H9 (cell line): ENCODE data around the gene DSCAM. TPM values are rescaled to one million over a fixed set of nuclear protein-coding genes. Genes with fewer than 3 reads are reported as not detected.

ENCODE experiments used
- DNase-seq: peaks from one replicate; pipeline ENCODE4 v3.0.0-alpha.2; 2017
- H2AFZ ChIP-seq: one replicate; pipeline ENCODE4 v1.6.1; 2013; ENCODE audit warnings: mild to moderate bottlenecking, low read length, control low read depth, moderate library complexity
- H2AK5ac ChIP-seq: 2 replicates; pipeline ENCODE4 v1.6.1; 2013; ENCODE audit warnings: low read length, control low read depth, mixed read lengths; ENCODE audit not compliant: insufficient read length
- H2BK120ac ChIP-seq: one replicate; pipeline ENCODE4 v1.6.1; 2013; ENCODE audit warnings: low read depth, mild to moderate bottlenecking, low read length, control low read depth, inconsistent platforms; ENCODE audit not compliant: poor library complexity, severe bottlenecking
- H2BK12ac ChIP-seq: 2 replicates; pipeline ENCODE4 v1.6.1; 2013; ENCODE audit warnings: low read length, control low read depth, mixed read lengths, low read depth; ENCODE audit not compliant: insufficient read length
- H2BK15ac ChIP-seq: 2 replicates; pipeline ENCODE4 v1.6.1; 2013; ENCODE audit warnings: low read depth, low read length, control low read depth
- H2BK20ac ChIP-seq: one replicate; pipeline ENCODE4 v1.6.1; 2013; ENCODE audit warnings: low read depth, mild to moderate bottlenecking, low read length, control low read depth, inconsistent platforms; ENCODE audit not compliant: poor library complexity, severe bottlenecking
- H2BK5ac ChIP-seq: 2 replicates; pipeline ENCODE4 v1.6.1; 2013; ENCODE audit warnings: low read length, control low read depth, mixed read lengths; ENCODE audit not compliant: insufficient read length
- H3K14ac ChIP-seq: 2 replicates; pipeline ENCODE4 v1.6.1; 2013; ENCODE audit warnings: low read length, control low read depth; ENCODE audit not compliant: insufficient read depth
- H3K18ac ChIP-seq: 2 replicates; pipeline ENCODE4 v1.6.1; 2013; ENCODE audit warnings: low read depth, mild to moderate bottlenecking, mixed read lengths, low read length, control low read depth; ENCODE audit not compliant: insufficient read length
- H3K23ac ChIP-seq: 2 replicates; pipeline ENCODE4 v1.6.1; 2013; ENCODE audit warnings: low read length, control low read depth, mixed read lengths, low read depth; ENCODE audit not compliant: insufficient read length
- H3K23me2 ChIP-seq: 2 replicates; pipeline ENCODE4 v1.6.1; 2013; ENCODE audit warnings: low read depth, mild to moderate bottlenecking, mixed read lengths, low read length, control low read depth; ENCODE audit not compliant: insufficient read length, poor library complexity, severe bottlenecking
- H3K27ac ChIP-seq: 2 replicates; pipeline ENCODE4 v1.5.1; 2013; ENCODE audit warnings: low read length, control low read depth, mixed read lengths, low read depth; ENCODE audit not compliant: insufficient read length
- H3K27me3 ChIP-seq: 2 replicates; pipeline ENCODE4 v1.6.1; 2013; ENCODE audit warnings: low read length, control low read depth, inconsistent platforms; ENCODE audit not compliant: insufficient read depth
- H3K4ac ChIP-seq: 2 replicates; pipeline ENCODE4 v1.6.1; 2013; ENCODE audit warnings: low read depth, mild to moderate bottlenecking, control low read depth, inconsistent platforms, low read length, moderate library complexity
- H3K4me1 ChIP-seq: 2 replicates; pipeline ENCODE4 v1.6.1; 2013; ENCODE audit warnings: low read length, control low read depth, inconsistent platforms; ENCODE audit not compliant: insufficient read depth
- H3K4me2 ChIP-seq: 2 replicates; pipeline ENCODE4 v1.6.1; 2013; ENCODE audit warnings: low read length, control low read depth, mixed read lengths; ENCODE audit not compliant: insufficient read length, insufficient read depth
- H3K56ac ChIP-seq: 2 replicates; pipeline ENCODE4 v1.6.1; 2013; ENCODE audit warnings: low read depth, mild to moderate bottlenecking, mixed read lengths, low read length, control low read depth; ENCODE audit not compliant: insufficient read length
- H3K79me1 ChIP-seq: 2 replicates; pipeline ENCODE4 v1.6.1; 2013; ENCODE audit warnings: low read depth, mild to moderate bottlenecking, moderate library complexity, low read length, control low read depth, inconsistent platforms; ENCODE audit not compliant: insufficient read depth, poor library complexity, severe bottlenecking
- H3K79me2 ChIP-seq: 2 replicates; pipeline ENCODE4 v1.6.1; 2013; ENCODE audit warnings: low read length, control low read depth, inconsistent platforms; ENCODE audit not compliant: insufficient read depth
- H3K9ac ChIP-seq: 2 replicates; pipeline ENCODE4 v1.6.1; 2013; ENCODE audit warnings: low read length, control low read depth, mixed read lengths; ENCODE audit not compliant: insufficient read length; ENCODE audit errors: extremely low read depth
- H3K9me3 ChIP-seq: one replicate; pipeline ENCODE4 v1.6.1; 2013; ENCODE audit warnings: low read depth, low read length, inconsistent platforms; ENCODE audit not compliant: control insufficient read depth
- H3T11ph ChIP-seq: one replicate; pipeline ENCODE4 v1.6.1; 2013; ENCODE audit warnings: mild to moderate bottlenecking, low read length, control low read depth, inconsistent platforms
- H4K20me1 ChIP-seq: one replicate; pipeline ENCODE4 v1.6.1; 2013; ENCODE audit not compliant: control insufficient read depth, insufficient read length, insufficient read depth
- H4K5ac ChIP-seq: 2 replicates; pipeline ENCODE4 v1.6.1; 2013; ENCODE audit warnings: low read depth, mild to moderate bottlenecking, mixed read lengths, low read length, control low read depth; ENCODE audit not compliant: insufficient read length
- H4K8ac ChIP-seq: replicated peaks from 2 replicates; pipeline ENCODE4 v1.6.1; 2013; ENCODE audit warnings: low read length, control low read depth, mixed read lengths, low read depth; ENCODE audit not compliant: insufficient read length
- H4K91ac ChIP-seq: 2 replicates; pipeline ENCODE4 v1.6.1; 2013; ENCODE audit warnings: low read depth, mild to moderate bottlenecking, moderate library complexity, mixed read lengths, low read length, control low read depth; ENCODE audit not compliant: insufficient read length
- H3K27ac Mint-ChIP-seq, 3 experiments: 2 replicates in 2 of 3; 3 replicates in 1 of 3; pipeline ENCODE4 v1.8.0; 2020 to 2021; ENCODE audit warnings: mixed read lengths in 3 of 3, mild to moderate bottlenecking in 1 of 3, moderate library complexity in 1 of 3
- H3K27me3 Mint-ChIP-seq: 2 replicates; pipeline ENCODE4 v1.8.0; 2021; ENCODE audit warnings: low read depth, mild to moderate bottlenecking, moderate library complexity, mixed read lengths
- H3K36me3 Mint-ChIP-seq, 3 experiments: 2 replicates in 2 of 3; 3 replicates in 1 of 3; pipeline ENCODE4 v1.8.0; 2020 to 2021; ENCODE audit warnings: low read depth in 3 of 3, mixed read lengths in 3 of 3; ENCODE audit not compliant: insufficient read depth in 1 of 3
- H3K4me1 Mint-ChIP-seq, 2 experiments: 2 replicates each; pipeline ENCODE4 v1.8.0; 2020; ENCODE audit warnings: mixed read lengths in 2 of 2
- H3K4me3 Mint-ChIP-seq, 2 experiments: 2 replicates in 1 of 2; 3 replicates in 1 of 2; pipeline ENCODE4 v1.8.0; 2020 to 2021; ENCODE audit warnings: mild to moderate bottlenecking in 2 of 2, mixed read lengths in 2 of 2, moderate library complexity in 1 of 2
- H3K9me3 Mint-ChIP-seq, 2 experiments: 2 replicates in 1 of 2; 3 replicates in 1 of 2; pipeline ENCODE4 v1.8.0; 2020; ENCODE audit warnings: mild to moderate bottlenecking in 2 of 2, mixed read lengths in 2 of 2, moderate library complexity in 1 of 2
- WGBS: extraction: QIAGEN DNeasy Blood & Tissue Kit; methylation state at CpG from one replicate; pipeline ENCODE4 v1.1.7; 2013; ENCODE audit warnings: missing lambda C conversion rate, low lambda C conversion rate, mixed read lengths; ENCODE audit not compliant: insufficient read length; ENCODE audit errors: extremely low coverage; 5-methylcytosine and 5-hydroxymethylcytosine counted together
- total RNA-seq: library from RNA; stranded (reverse); gene quantifications from 2 replicates; pipeline ENCODE4 v1.2.1, GENCODE V29; 2021
- TF ChIP-seq, protein P1 (sequence below): fragments of 200-600 bp; sonication (generic); conservative IDR thresholded peaks from 3 replicates; pipeline ENCODE4 v1.8.0; 2021; ENCODE audit warnings: antibody characterized with exemption, mild to moderate bottlenecking

Gene DSCAM
- total RNA-seq, 1 experiment from 2014 or later = 0.17 TPM

DNA sequence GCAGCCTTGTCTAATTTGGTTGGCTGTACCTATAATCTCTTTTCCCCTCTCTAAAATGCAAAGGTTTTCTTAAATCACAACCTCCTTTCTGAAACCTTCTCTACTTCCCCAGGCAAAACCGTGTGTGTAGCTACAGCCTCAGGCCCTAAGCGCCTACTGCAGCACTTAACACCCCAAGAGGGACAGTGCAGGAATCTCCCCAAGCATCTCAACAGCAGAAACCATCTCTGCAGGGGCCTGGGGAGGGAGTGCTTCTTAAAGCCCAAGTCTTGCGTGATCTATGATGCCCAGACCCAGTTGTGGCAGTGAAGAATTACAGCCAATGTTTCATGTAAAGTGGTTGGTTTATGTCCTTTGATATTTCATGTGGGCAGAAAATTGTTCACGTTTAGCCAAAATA lies 159.3 kb downstream of the DSCAM start:
- Histone ChIP-seq H2BK20ac (no peak overlapping the region), H2AK5ac (no peak overlapping the region), H3K14ac (no peak overlapping the region), H3K27me3 (no peaks in the 10 kb centered on the region), H3K4me1 (peaks cover 3% of the 10 kb centered on the region; the same call in 1 of the 2 replicates), H4K8ac (no peak overlapping the region), H2BK12ac (no peak overlapping the region), H2BK120ac (no peak overlapping the region), H2BK5ac (no peak overlapping the region), H3K9me3 (no peaks in the 10 kb centered on the region), H3K27ac (no peak overlapping the region), H4K5ac (no peak overlapping the region), H3K79me2 (no peaks in the 10 kb centered on the region), H2BK15ac (no peak overlapping the region), H4K20me1 (no peaks in the 10 kb centered on the region), H3K9ac (no peak overlapping the region), H3K56ac (no peak overlapping the region), H4K91ac (no peak overlapping the region), H3K18ac (no peak overlapping the region), H3K23me2 (no peaks in the 10 kb centered on the region), H3K23ac (no peak overlapping the region), H3K4me2 (no peak overlapping the region), H3K4ac (no peak overlapping the region), H2AFZ (no peak overlapping the region), H3T11ph (no peak overlapping the region), H3K79me1 (no peaks in the 10 kb centered on the region)
- no peaks in the 10 kb centered on the region for H3K36me3 Mint-ChIP-seq
- no peaks in the 10 kb centered on the region for H3K27me3 Mint-ChIP-seq
- H3K4me3 Mint-ChIP-seq = peak overlapping the region in 1 of 2 experiments; percentile 5; a peak in 1 of 5 replicates
- no peaks in the 10 kb centered on the region; a peak in 1 of 5 replicates for H3K9me3 Mint-ChIP-seq
- WGBS = no CpG with 5 or more reads among the region's 4 CpGs
- H3K27ac Mint-ChIP-seq = peak overlapping the region in 1 of 3 experiments; percentile 48; a peak in 2 of 7 replicates
- TF ChIP-seq, protein P1, sequence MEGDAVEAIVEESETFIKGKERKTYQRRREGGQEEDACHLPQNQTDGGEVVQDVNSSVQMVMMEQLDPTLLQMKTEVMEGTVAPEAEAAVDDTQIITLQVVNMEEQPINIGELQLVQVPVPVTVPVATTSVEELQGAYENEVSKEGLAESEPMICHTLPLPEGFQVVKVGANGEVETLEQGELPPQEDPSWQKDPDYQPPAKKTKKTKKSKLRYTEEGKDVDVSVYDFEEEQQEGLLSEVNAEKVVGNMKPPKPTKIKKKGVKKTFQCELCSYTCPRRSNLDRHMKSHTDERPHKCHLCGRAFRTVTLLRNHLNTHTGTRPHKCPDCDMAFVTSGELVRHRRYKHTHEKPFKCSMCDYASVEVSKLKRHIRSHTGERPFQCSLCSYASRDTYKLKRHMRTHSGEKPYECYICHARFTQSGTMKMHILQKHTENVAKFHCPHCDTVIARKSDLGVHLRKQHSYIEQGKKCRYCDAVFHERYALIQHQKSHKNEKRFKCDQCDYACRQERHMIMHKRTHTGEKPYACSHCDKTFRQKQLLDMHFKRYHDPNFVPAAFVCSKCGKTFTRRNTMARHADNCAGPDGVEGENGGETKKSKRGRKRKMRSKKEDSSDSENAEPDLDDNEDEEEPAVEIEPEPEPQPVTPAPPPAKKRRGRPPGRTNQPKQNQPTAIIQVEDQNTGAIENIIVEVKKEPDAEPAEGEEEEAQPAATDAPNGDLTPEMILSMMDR = no peak
- DNase-seq = no peak
- peaks cover 7 to 33% of the 10 kb centered on the region in 2 experiments for H3K4me1 Mint-ChIP-seq
